Inferior parietal cortex (tissue), 1 donor: Measurements from ENCODE around the gene CTTN.

Experiments used
- DNase-seq: peaks from one replicate; pipeline ENCODE4 v3.0.0-alpha.2; 2016; ENCODE audit errors: extremely low spot score

CTTN gene

GRCh38 chr11:70409871-70410270 is 11.5 kb downstream of the CTTN start:
- no peak for DNase-seq

GRCh38 chr11:70410276-70411205 is 12.2 kb downstream of the CTTN start:
- no peak for DNase-seq

GRCh38 chr11:70411713-70412452 is 13.6 kb downstream of the CTTN start:
- DNase-seq = no peak

- DNase-seq = no peak
These were observed 14.8 kb downstream of the CTTN start for GRCh38 chr11:70413151-70413550.

- DNase-seq = no peak
These were observed 16.2 kb downstream of the CTTN start for GRCh38 chr11:70414341-70415100.

- no peak for DNase-seq
These were observed 16.9 kb downstream of the CTTN start for GRCh38 chr11:70415191-70415590.

GRCh38 chr11:70415642-70416395 is 17.5 kb downstream of the CTTN start:
- peak; percentile 15 for DNase-seq

- DNase-seq = no peak
These were observed 18.6 kb downstream of the CTTN start for GRCh38 chr11:70416881-70417280.

GRCh38 chr11:70418130-70418529 is 19.8 kb downstream of the CTTN start:
- no peak for DNase-seq

- no peak for DNase-seq
These were observed 21.1 kb downstream of the CTTN start for GRCh38 chr11:70419307-70420007.

- DNase-seq = peak; percentile 24
These were observed 21.7 kb downstream of the CTTN start for GRCh38 chr11:70420008-70420464.

GRCh38 chr11:70420496-70420895 is 22.2 kb downstream of the CTTN start:
- DNase-seq = no peak

- DNase-seq = no peak
These were observed 22.8 kb downstream of the CTTN start for GRCh38 chr11:70421123-70421522.

- DNase-seq = no peak
These were observed 24.6 kb downstream of the CTTN start for GRCh38 chr11:70422692-70423522.

- no peak for DNase-seq
These were observed 25.5 kb downstream of the CTTN start for GRCh38 chr11:70423523-70424505.

- DNase-seq = no peak
These were observed 26.5 kb downstream of the CTTN start for GRCh38 chr11:70424765-70425344.

- DNase-seq = no peak
These were observed 29.1 kb downstream of the CTTN start for GRCh38 chr11:70427436-70427835.
